A549 (cell line): ENCODE data around the gene FER1L5.

ENCODE experiments used
- JUNB ChIP-seq: fragments of >200 bp; sonication (Bioruptor Twin); formaldehyde crosslinking; IDR thresholded peaks from 2 replicates; pipeline ENCODE4 v1.6.1; 2016
- MAFK ChIP-seq: fragments of 450-650 bp; IDR thresholded peaks from 2 replicates; pipeline ENCODE4 v1.6.1; 2014; ENCODE audit not compliant: partially characterized antibody
- TF ChIP-seq, protein P1 (sequence below): fragments of >200 bp; sonication (Bioruptor Twin); formaldehyde crosslinking; IDR thresholded peaks from 3 replicates; pipeline ENCODE4 v1.5.1; 2016

- TF ChIP-seq, protein P1, sequence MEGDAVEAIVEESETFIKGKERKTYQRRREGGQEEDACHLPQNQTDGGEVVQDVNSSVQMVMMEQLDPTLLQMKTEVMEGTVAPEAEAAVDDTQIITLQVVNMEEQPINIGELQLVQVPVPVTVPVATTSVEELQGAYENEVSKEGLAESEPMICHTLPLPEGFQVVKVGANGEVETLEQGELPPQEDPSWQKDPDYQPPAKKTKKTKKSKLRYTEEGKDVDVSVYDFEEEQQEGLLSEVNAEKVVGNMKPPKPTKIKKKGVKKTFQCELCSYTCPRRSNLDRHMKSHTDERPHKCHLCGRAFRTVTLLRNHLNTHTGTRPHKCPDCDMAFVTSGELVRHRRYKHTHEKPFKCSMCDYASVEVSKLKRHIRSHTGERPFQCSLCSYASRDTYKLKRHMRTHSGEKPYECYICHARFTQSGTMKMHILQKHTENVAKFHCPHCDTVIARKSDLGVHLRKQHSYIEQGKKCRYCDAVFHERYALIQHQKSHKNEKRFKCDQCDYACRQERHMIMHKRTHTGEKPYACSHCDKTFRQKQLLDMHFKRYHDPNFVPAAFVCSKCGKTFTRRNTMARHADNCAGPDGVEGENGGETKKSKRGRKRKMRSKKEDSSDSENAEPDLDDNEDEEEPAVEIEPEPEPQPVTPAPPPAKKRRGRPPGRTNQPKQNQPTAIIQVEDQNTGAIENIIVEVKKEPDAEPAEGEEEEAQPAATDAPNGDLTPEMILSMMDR: no peak
- no peak for TF ChIP-seq JUNB
- TF ChIP-seq MAFK: no peak
Observed at GRCh38 chr2:96692094-96692971, 49.8 kb downstream of the FER1L5 start.
